Measurements from ENCODE around the gene KIAA0408. TPM values are rescaled to one million over a fixed set of nuclear protein-coding genes. Genes with fewer than 3 reads are reported as not detected.

The KIAA0408 gene
- polyA plus RNA-seq, 1 of the 3 experiments (the other 2 are of a cell fraction), result 4.0 TPM

- peaks cover 12 to 48% of the 10 kb centered on the region in 2 experiments for H3K36me3 ChIP-seq (replicated peaks in 1 of 2; ENCODE audit: control insufficient read depth in 1 of 2, insufficient read depth in 2 of 2, low read length in 1 of 2)
- no peaks in the 10 kb centered on the region for H4K20me1 ChIP-seq (ENCODE audit: insufficient read depth)
- H3K27me3 ChIP-seq (ENCODE audit: insufficient read depth), result no peaks in the 10 kb centered on the region
- POLR2A ChIA-PET, result no interaction called here
- H3F3A ChIP-seq (replicated peaks; ENCODE audit: insufficient read depth), result peaks cover 24% of the 10 kb centered on the region
- CTCF ChIA-PET, result interaction anchor here (1.4 to 5.0 kb wide), 3 partner anchors 15 to 57 kb away, joined by 3 to 26 read pairs (median 8); no protein-coding TSS in a partner anchor
- H3K79me2 ChIP-seq (ENCODE audit: insufficient read depth), result no peaks in the 10 kb centered on the region
- H2AFZ ChIP-seq (ENCODE audit: low read depth), result no peak overlapping the region
- peaks cover 0 to 13% of the 10 kb centered on the region in 2 experiments; a peak in 1 of 4 replicates for H3K4me1 ChIP-seq (ENCODE audit: control insufficient read depth in 1 of 2, insufficient read depth in 2 of 2, low read depth in 1 of 2, low read length in 1 of 2)
- 38% methylated on average over 4 of the region's 4 CpGs for WGBS (ENCODE audit: low lambda C conversion rate)
- H3K4me3 ChIP-seq (ENCODE audit: low read depth in 2 of 2, low read length in 1 of 2), result no peak overlapping the region
- H3K27ac ChIP-seq (ENCODE audit: low read depth in 2 of 2, low read length in 1 of 2), result peak overlapping the region in 1 of 2 experiments; percentile 30; a peak in 2 of 4 replicates
- H3K9ac ChIP-seq, result no peak overlapping the region
- H3K4me2 ChIP-seq, result no peak overlapping the region
- H3K9me2 ChIP-seq, result no peaks in the 10 kb centered on the region
- no peak for DNase-seq
- peak; percentile 36; the same call in 1 of the 2 replicates for TF ChIP-seq JUND (IDR thresholded peaks at IDR 0.05)
- no peak for TF ChIP-seq USF2 (IDR thresholded peaks at IDR 0.05; ENCODE audit: borderline replicate concordance, low read depth, low read length)
- no peak for TF ChIP-seq SIN3A (IDR thresholded peaks at IDR 0.05; ENCODE audit: borderline replicate concordance, low read depth, low read length)
- no peak for TF ChIP-seq RCOR1 (IDR thresholded peaks at IDR 0.05; ENCODE audit: low read length)
- no peak for TF ChIP-seq POLR2AphosphoS5 (IDR thresholded peaks at IDR 0.05; ENCODE audit: low read depth, low read length)
- TF ChIP-seq MEF2A (IDR thresholded peaks at IDR 0.05; ENCODE audit: borderline replicate concordance, low read depth), result no peak
- 0 out of 2 replicates have a peak, but pooled peaks have one; percentile 54 for TF ChIP-seq RXRA (IDR thresholded peaks at IDR 0.05; ENCODE audit: borderline replicate concordance, low read depth)
- peak; percentile 31; the same call in 1 of the 2 replicates for TF ChIP-seq TEAD4 (IDR thresholded peaks at IDR 0.05; ENCODE audit: borderline replicate concordance, insufficient read depth)
- no peak for TF ChIP-seq RFX5 (IDR thresholded peaks at IDR 0.05; ENCODE audit: low read length)
- TF ChIP-seq YY1 (IDR thresholded peaks at IDR 0.05; ENCODE audit: low read depth), result no peak
- TF ChIP-seq CTCF (IDR thresholded peaks at IDR 0.05), result no peak
- no peak for TF ChIP-seq ZBTB33 (IDR thresholded peaks at IDR 0.05; ENCODE audit: borderline replicate concordance, low read depth)
- no peak for TF ChIP-seq ELF1 (IDR thresholded peaks at IDR 0.05)
- no peak for TF ChIP-seq GATA2 (CRISPR knock-in tag; IDR thresholded peaks at IDR 0.05)
- TF ChIP-seq GABPA (IDR thresholded peaks at IDR 0.05; ENCODE audit: low read depth), result no peak
- TF ChIP-seq NFIC (IDR thresholded peaks at IDR 0.05; ENCODE audit: borderline replicate concordance), result peak; percentile 81
- TF ChIP-seq SMC3 (IDR thresholded peaks at IDR 0.05; ENCODE audit: low read depth, low read length), result no peak
- peak; percentile 63 for TF ChIP-seq FOSL2 (IDR thresholded peaks at IDR 0.05; ENCODE audit: borderline replicate concordance, low read depth)
- TF ChIP-seq EP300 (IDR thresholded peaks at IDR 0.05; ENCODE audit: borderline replicate concordance in 1 of 2, low read depth in 1 of 2, low read length in 1 of 2), result 0 out of 4 replicates have a peak, but pooled peaks of 1 of the 2 experiments have one; percentile 12
- no peak for TF ChIP-seq RAD21 (IDR thresholded peaks at IDR 0.05; ENCODE audit: low read length)
- TF ChIP-seq TCF12 (IDR thresholded peaks at IDR 0.05), result peak; percentile 67
- no peak for TF ChIP-seq TAF1 (IDR thresholded peaks at IDR 0.05; ENCODE audit: borderline replicate concordance, low read depth, low read length)
- no peak for TF ChIP-seq PBX3 (IDR thresholded peaks at IDR 0.05)
- TF ChIP-seq EZH2phosphoT487 (IDR thresholded peaks at IDR 0.05; ENCODE audit: borderline replicate concordance, low read depth), result no peak
- TF ChIP-seq MXI1 (IDR thresholded peaks at IDR 0.05; ENCODE audit: low read depth, low read length), result no peak
- TF ChIP-seq MAX (IDR thresholded peaks at IDR 0.05; ENCODE audit: low read depth), result no peak
- no peak for TF ChIP-seq FOXJ3 (CRISPR knock-in tag; IDR thresholded peaks at IDR 0.05)
- H3K9me3 ChIP-seq, result no peaks in the 10 kb centered on the region
Measured at GRCh38 chr6:127481628-127482027, 22.4 kb upstream of the KIAA0408 start.

All from SK-N-SH (cell line).